ENCODE results near the gene TRAPPC8. TPM values are rescaled to one million over a fixed set of nuclear protein-coding genes. Genes with fewer than 3 reads are reported as not detected.

TRAPPC8 gene
- total RNA-seq, 1 donor from 2014 or later, result 6.8 TPM

- H3K27ac ChIP-seq, result no peak overlapping the region
- TF ChIP-seq, protein P1, sequence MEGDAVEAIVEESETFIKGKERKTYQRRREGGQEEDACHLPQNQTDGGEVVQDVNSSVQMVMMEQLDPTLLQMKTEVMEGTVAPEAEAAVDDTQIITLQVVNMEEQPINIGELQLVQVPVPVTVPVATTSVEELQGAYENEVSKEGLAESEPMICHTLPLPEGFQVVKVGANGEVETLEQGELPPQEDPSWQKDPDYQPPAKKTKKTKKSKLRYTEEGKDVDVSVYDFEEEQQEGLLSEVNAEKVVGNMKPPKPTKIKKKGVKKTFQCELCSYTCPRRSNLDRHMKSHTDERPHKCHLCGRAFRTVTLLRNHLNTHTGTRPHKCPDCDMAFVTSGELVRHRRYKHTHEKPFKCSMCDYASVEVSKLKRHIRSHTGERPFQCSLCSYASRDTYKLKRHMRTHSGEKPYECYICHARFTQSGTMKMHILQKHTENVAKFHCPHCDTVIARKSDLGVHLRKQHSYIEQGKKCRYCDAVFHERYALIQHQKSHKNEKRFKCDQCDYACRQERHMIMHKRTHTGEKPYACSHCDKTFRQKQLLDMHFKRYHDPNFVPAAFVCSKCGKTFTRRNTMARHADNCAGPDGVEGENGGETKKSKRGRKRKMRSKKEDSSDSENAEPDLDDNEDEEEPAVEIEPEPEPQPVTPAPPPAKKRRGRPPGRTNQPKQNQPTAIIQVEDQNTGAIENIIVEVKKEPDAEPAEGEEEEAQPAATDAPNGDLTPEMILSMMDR (IDR thresholded peaks at IDR 0.05), result no peak
- no peak overlapping the region for H3K4me3 ChIP-seq
- no peaks in the 10 kb centered on the region for H3K4me1 ChIP-seq
- H3K9me3 ChIP-seq, result no peaks in the 10 kb centered on the region
- no peaks in the 10 kb centered on the region for H3K36me3 ChIP-seq
- H3K27me3 ChIP-seq, result no peaks in the 10 kb centered on the region
- no peak for DNase-seq (ENCODE audit: low spot score in 2 of 2)
- intact Hi-C loops (cut with DNase I), result no loop called here
Observed at GRCh38 chr18:31798399-31798798, 144.5 kb downstream of the TRAPPC8 start.

GRCh38 chr18:31795747-31796146, 147.2 kb downstream of the TRAPPC8 start:
- Histone ChIP-seq H3K27me3 (no peaks in the 10 kb centered on the region), H3K27ac (no peak overlapping the region), H3K4me3 (no peak overlapping the region), H3K4me1 (no peaks in the 10 kb centered on the region), H3K9me3 (no peaks in the 10 kb centered on the region), H3K36me3 (no peaks in the 10 kb centered on the region)
- TF ChIP-seq, protein P1 (IDR thresholded peaks at IDR 0.05), result no peak
- DNase-seq (ENCODE audit: low spot score in 2 of 2), result no peak
- intact Hi-C loops (cut with DNase I), result no loop called here

DNA sequence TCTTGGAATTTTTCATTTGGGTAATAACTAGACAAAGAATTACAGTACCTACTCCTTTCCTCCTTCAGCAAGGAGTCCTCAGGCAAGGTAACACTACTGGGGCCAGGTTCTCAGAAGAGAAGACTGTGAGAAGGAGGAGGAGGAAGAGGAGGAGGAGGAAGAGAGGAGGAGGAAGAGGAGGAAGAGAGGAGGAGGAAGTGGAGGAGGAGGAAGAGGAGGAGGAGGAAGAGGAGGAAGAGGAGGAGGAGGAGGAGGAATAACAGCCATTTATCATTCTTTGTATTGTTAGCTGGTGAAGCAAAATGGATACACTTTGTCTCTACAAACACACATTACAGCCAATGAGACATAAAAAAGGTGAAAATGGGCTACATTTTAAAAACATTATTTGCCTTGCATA, 149.4 kb downstream of the TRAPPC8 start:
- no peak for DNase-seq (ENCODE audit: low spot score in 2 of 2)
- H3K4me3 ChIP-seq, result no peak overlapping the region
- no peaks in the 10 kb centered on the region for H3K36me3 ChIP-seq
- H3K27me3 ChIP-seq, result no peaks in the 10 kb centered on the region
- TF ChIP-seq, protein P1 (IDR thresholded peaks at IDR 0.05), result no peak
- intact Hi-C loops (cut with DNase I), result no loop called here
- no peak overlapping the region for H3K27ac ChIP-seq
- no peaks in the 10 kb centered on the region for H3K4me1 ChIP-seq
- no peaks in the 10 kb centered on the region for H3K9me3 ChIP-seq

- TF ChIP-seq, protein P1 (IDR thresholded peaks at IDR 0.05), result no peak
- no peaks in the 10 kb centered on the region for H3K27me3 ChIP-seq
- H3K9me3 ChIP-seq, result no peaks in the 10 kb centered on the region
- no peaks in the 10 kb centered on the region for H3K4me1 ChIP-seq
- H3K4me3 ChIP-seq, result no peak overlapping the region
- DNase-seq (ENCODE audit: low spot score in 2 of 2), result no peak
- H3K36me3 ChIP-seq, result no peaks in the 10 kb centered on the region
- intact Hi-C loops (cut with DNase I), result no loop called here
- H3K27ac ChIP-seq, result no peak overlapping the region
Observed at GRCh38 chr18:31792580-31792911, 150.4 kb downstream of the TRAPPC8 start.

GRCh38 chr18:31791817-31792579, 150.9 kb downstream of the TRAPPC8 start:
- TF ChIP-seq, protein P1 (IDR thresholded peaks at IDR 0.05), result no peak
- no peaks in the 10 kb centered on the region for H3K27me3 ChIP-seq
- no peaks in the 10 kb centered on the region for H3K9me3 ChIP-seq
- intact Hi-C loops (cut with DNase I), result no loop called here
- DNase-seq (ENCODE audit: low spot score in 2 of 2), result no peak
- H3K4me3 ChIP-seq, result no peak overlapping the region
- H3K27ac ChIP-seq, result no peak overlapping the region
- no peaks in the 10 kb centered on the region for H3K36me3 ChIP-seq
- no peaks in the 10 kb centered on the region for H3K4me1 ChIP-seq

DNA sequence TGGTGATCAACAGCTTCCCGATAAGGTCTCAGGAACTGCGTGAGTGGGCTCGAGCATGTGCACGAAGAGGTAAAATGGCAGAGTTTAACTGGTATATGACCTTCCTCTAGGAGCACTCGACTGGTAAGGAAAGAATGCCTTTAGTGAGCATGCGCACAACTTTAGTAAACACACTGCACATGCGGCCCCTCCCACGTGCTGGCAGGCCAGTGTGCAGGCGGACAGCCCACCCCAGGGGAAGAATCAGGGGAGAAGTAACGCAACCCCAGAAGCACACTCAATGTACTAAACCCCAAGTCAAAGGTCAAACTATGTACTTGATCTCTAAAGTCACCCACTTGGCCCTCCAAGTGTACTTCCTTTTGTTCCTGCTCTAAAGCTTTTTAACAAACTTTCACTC, 153.5 kb downstream of the TRAPPC8 start:
- Histone ChIP-seq H3K27me3 (no peaks in the 10 kb centered on the region), H3K9me3 (no peaks in the 10 kb centered on the region), H3K4me3 (no peak overlapping the region), H3K36me3 (no peaks in the 10 kb centered on the region), H3K27ac (no peak overlapping the region), H3K4me1 (no peaks in the 10 kb centered on the region)
- intact Hi-C loops (cut with DNase I), result no loop called here
- TF ChIP-seq, protein P1 (IDR thresholded peaks at IDR 0.05), result no peak
- no peak for DNase-seq (ENCODE audit: low spot score in 2 of 2)

All from ascending aorta (tissue), 2 donors.